Caco-2 (cell line): ENCODE measurements around the gene NOVA1. TPM values are rescaled to one million over a fixed set of nuclear protein-coding genes. Genes with fewer than 3 reads are reported as not detected.

ENCODE experiments used
- BruUV-seq: library from RNA; stranded (reverse); fragments of 400-500 nt; replicated peaks from 2 replicates; lab custom pipeline; 2021; lab: Mats Ljungman, UMichigan
- CTCF ChIA-PET: fragments of 300-600 bp; sonication (Branson Sonifier 250); formaldehyde crosslinking; loops from one replicate; lab custom pipeline; 2022; ENCODE audit warnings: antibody characterized with exemption; lab: Charles Lee
- POLR2A ChIA-PET: fragments of 300-600 bp; sonication (Branson Sonifier 250); formaldehyde crosslinking; loops from one replicate; lab custom pipeline; 2022; ENCODE audit warnings: antibody characterized with exemption; lab: Charles Lee
- DNase-seq, 2 experiments: peaks; one replicate each; pipeline versions ENCODE4 v3.0.0 to v3.0.0-alpha.2; 2020 to 2022
- H3K27me3 ChIP-seq: replicated peaks from 2 replicates; pipeline ENCODE4 v1.6.0; 2011; ENCODE audit warnings: low read length; ENCODE audit not compliant: control insufficient read depth, insufficient read depth
- H3K36me3 ChIP-seq: 2 replicates; pipeline ENCODE4 v1.5.1; 2011; ENCODE audit warnings: low read length; ENCODE audit not compliant: control insufficient read depth, insufficient read depth
- H3K4me1 ChIP-seq: fragments of 250-450 bp; sonication (Bioruptor Pico); 2 replicates; pipeline ENCODE4 v1.5.1; 2020; ENCODE audit warnings: mild to moderate bottlenecking
- H3K4me3 ChIP-seq: 2 replicates; pipeline ENCODE4 v1.5.1; 2011; ENCODE audit warnings: low read depth, mild to moderate bottlenecking, control low read depth, low read length
- H3K9me3 ChIP-seq: fragments of 250-450 bp; sonication (Bioruptor Pico); 2 replicates; pipeline ENCODE4 v1.5.1; 2020; ENCODE audit warnings: mild to moderate bottlenecking, moderate library complexity
- H3K27ac Mint-ChIP-seq: one replicate; pipeline ENCODE4 v1.8.0; 2022; ENCODE audit warnings: mixed read lengths; ENCODE audit not compliant: unreplicated experiment
- H3K27me3 Mint-ChIP-seq: one replicate; pipeline ENCODE4 v1.8.0; 2022; ENCODE audit warnings: mixed read lengths; ENCODE audit not compliant: insufficient read depth, unreplicated experiment
- H3K36me3 Mint-ChIP-seq: one replicate; pipeline ENCODE4 v1.8.0; 2022; ENCODE audit warnings: mild to moderate bottlenecking, mixed read lengths; ENCODE audit not compliant: insufficient read depth, unreplicated experiment
- H3K4me1 Mint-ChIP-seq: one replicate; pipeline ENCODE4 v1.8.0; 2022; ENCODE audit warnings: low read depth, mixed read lengths; ENCODE audit not compliant: unreplicated experiment
- H3K4me3 Mint-ChIP-seq: one replicate; pipeline ENCODE4 v1.8.0; 2022; ENCODE audit warnings: mild to moderate bottlenecking, moderate library complexity, mixed read lengths; ENCODE audit not compliant: unreplicated experiment
- H3K9me3 Mint-ChIP-seq: one replicate; pipeline ENCODE4 v1.8.0; 2022; ENCODE audit warnings: mixed read lengths; ENCODE audit not compliant: unreplicated experiment
- CTCF ChIP-seq, 2 experiments: fragments of 200-600 bp in 1 of 2; IDR thresholded peaks; 1 replicate in 1 of 2; 2 replicates in 1 of 2; pipeline versions ENCODE4 v1.5.1 to v1.8.0; 2011 to 2022; ENCODE audit warnings: antibody characterized with exemption in 1 of 2, control low read depth in 1 of 2, inconsistent platforms in 1 of 2, low read depth in 1 of 2, low read length in 1 of 2, mild to moderate bottlenecking in 1 of 2, moderate library complexity in 1 of 2; ENCODE audit not compliant: insufficient read depth in 1 of 2, severe bottlenecking in 1 of 2, unreplicated experiment in 1 of 2
- intact Hi-C: fragments of 100-400 bp; cut with micrococcal nuclease; formaldehyde crosslinking; loops from one replicate; pipeline ENCODE4 v1.10.0; 2022; ENCODE audit not compliant: unreplicated experiment
- total RNA-seq: library from RNA; stranded (reverse); gene quantifications from 2 replicates; pipeline ENCODE4 v1.2.3, GENCODE V29; 2022

The NOVA1 gene
- total RNA-seq, 1 experiment from 2014 or later, result not detected

GRCh38 chr14:26448181-26448855 is 149.5 kb downstream of the NOVA1 start:
- no peaks in the 10 kb centered on the region for H3K4me1 ChIP-seq
- CTCF ChIA-PET, result no interaction called here
- POLR2A ChIA-PET, result no interaction called here
- BruUV-seq, result no TSS peak
- H3K4me3 Mint-ChIP-seq, result no peak overlapping the region
- no peak for TF ChIP-seq CTCF (IDR thresholded peaks at IDR 0.05; ENCODE audit: insufficient read depth in 1 of 2, low read depth in 1 of 2, low read length in 1 of 2, severe bottlenecking in 1 of 2, unreplicated experiment in 1 of 2)
- no peak overlapping the region for H3K4me3 ChIP-seq
- H3K27me3 Mint-ChIP-seq, result no peaks in the 10 kb centered on the region
- no peaks in the 10 kb centered on the region for H3K9me3 Mint-ChIP-seq
- H3K27me3 ChIP-seq, result no peaks in the 10 kb centered on the region
- no peaks in the 10 kb centered on the region for H3K4me1 Mint-ChIP-seq
- intact Hi-C loops, result no loop called here
- no peak for DNase-seq
- no peaks in the 10 kb centered on the region for H3K9me3 ChIP-seq
- H3K36me3 Mint-ChIP-seq, result no peaks in the 10 kb centered on the region
- H3K27ac Mint-ChIP-seq, result no peak overlapping the region
- H3K36me3 ChIP-seq, result no peaks in the 10 kb centered on the region

GRCh38 chr14:26444822-26445221 is 153.0 kb downstream of the NOVA1 start:
- Mint-ChIP-seq H3K4me1 (no peaks in the 10 kb centered on the region), H3K4me3 (no peak overlapping the region), H3K27me3 (no peaks in the 10 kb centered on the region), H3K9me3 (no peaks in the 10 kb centered on the region), H3K27ac (no peak overlapping the region), H3K36me3 (no peaks in the 10 kb centered on the region)
- no TSS peak for BruUV-seq
- Histone ChIP-seq H3K4me3 (no peak overlapping the region), H3K4me1 (no peaks in the 10 kb centered on the region), H3K27me3 (no peaks in the 10 kb centered on the region), H3K36me3 (no peaks in the 10 kb centered on the region), H3K9me3 (no peaks in the 10 kb centered on the region)
- peak in 1 of 2 experiments; percentile 9 for DNase-seq
- ChIA-PET POLR2A (no interaction called here), CTCF (no interaction called here)
- no peak for TF ChIP-seq CTCF (IDR thresholded peaks at IDR 0.05; ENCODE audit: insufficient read depth in 1 of 2, low read depth in 1 of 2, low read length in 1 of 2, severe bottlenecking in 1 of 2, unreplicated experiment in 1 of 2)
- intact Hi-C loops, result no loop called here

- no peaks in the 10 kb centered on the region for H3K36me3 Mint-ChIP-seq
- Histone ChIP-seq H3K4me1 (no peaks in the 10 kb centered on the region), H3K9me3 (no peaks in the 10 kb centered on the region), H3K4me3 (no peak overlapping the region), H3K36me3 (no peaks in the 10 kb centered on the region), H3K27me3 (no peaks in the 10 kb centered on the region)
- H3K9me3 Mint-ChIP-seq, result no peaks in the 10 kb centered on the region
- H3K27me3 Mint-ChIP-seq, result no peaks in the 10 kb centered on the region
- no peak for DNase-seq
- TF ChIP-seq CTCF (IDR thresholded peaks at IDR 0.05; ENCODE audit: insufficient read depth in 1 of 2, low read depth in 1 of 2, low read length in 1 of 2, severe bottlenecking in 1 of 2, unreplicated experiment in 1 of 2), result no peak
- no TSS peak for BruUV-seq
- H3K4me1 Mint-ChIP-seq, result no peaks in the 10 kb centered on the region
- intact Hi-C loops, result no loop called here
- no peak overlapping the region for H3K4me3 Mint-ChIP-seq
- ChIA-PET POLR2A (no interaction called here), CTCF (no interaction called here)
- H3K27ac Mint-ChIP-seq, result no peak overlapping the region
These were observed 154.2 kb downstream of the NOVA1 start for GRCh38 chr14:26443654-26444053.
